Measurements from ENCODE around the gene TFB1M. TPM values are rescaled to one million over a fixed set of nuclear protein-coding genes. Genes with fewer than 3 reads are reported as not detected.
"Not testable (repeated sequence)": the region's sequence is repeated elsewhere in the genome, so short reads cannot be mapped to it uniquely, and the experiment has no call there.

Gene TFB1M
- total RNA-seq, 1 experiment from 2014 or later: 31.0 TPM

DNA sequence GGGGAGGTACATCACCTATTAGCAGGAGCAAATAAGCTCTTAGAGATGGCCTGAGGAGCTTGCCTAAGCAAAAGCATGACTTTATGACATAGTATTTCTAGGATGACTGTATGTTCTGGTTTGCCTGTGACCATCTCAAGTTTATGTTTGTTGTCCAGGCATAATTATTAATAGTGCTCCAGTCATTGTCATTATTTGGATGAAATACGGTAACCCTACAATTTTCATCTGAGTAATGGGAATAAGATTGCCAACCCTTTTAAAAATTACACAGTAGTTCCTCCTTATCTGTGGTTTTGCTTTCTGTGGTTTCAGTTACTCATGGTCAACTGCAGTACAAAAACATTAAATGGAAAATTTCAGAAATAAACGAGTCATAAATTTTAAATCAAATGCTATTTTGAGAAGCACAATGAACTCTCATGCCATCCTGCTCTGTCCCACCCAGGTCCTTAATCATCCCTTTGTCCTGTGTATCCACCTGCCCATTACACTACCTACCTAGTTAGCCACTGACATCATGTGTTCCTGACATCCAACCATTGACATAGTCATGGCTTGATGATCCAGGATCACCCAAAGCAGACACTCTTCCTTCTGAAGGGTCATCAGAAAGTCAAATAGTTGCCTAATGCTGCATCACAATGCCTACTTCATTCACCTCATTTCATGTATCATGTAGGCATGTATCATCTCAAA lies 27.0 kb upstream of the TFB1M start:
- Mint-ChIP-seq H3K36me3 (ENCODE audit: insufficient read depth, unreplicated experiment) (no peaks in the 10 kb centered on the region), H3K9me3 (ENCODE audit: unreplicated experiment) (peaks cover 22% of the 10 kb centered on the region), H3K4me1 (ENCODE audit: insufficient read depth, unreplicated experiment) (no peaks in the 10 kb centered on the region), H3K27ac (ENCODE audit: low read depth, unreplicated experiment) (no peak overlapping the region), H3K27me3 (ENCODE audit: insufficient read depth, unreplicated experiment) (no peaks in the 10 kb centered on the region), H3K4me3 (ENCODE audit: unreplicated experiment) (no peak overlapping the region)
- CTCF ChIA-PET: no interaction called here
- intact Hi-C loops (cut with micrococcal nuclease): loop anchor here (5.0 kb wide), 1 partner anchor 191 kb away; no protein-coding TSS in a partner anchor
- POLR2A ChIA-PET: no interaction called here
- no TSS peak for BruUV-seq (replicated peaks)
- TF ChIP-seq CTCF (IDR thresholded peaks at IDR 0.05; ENCODE audit: unreplicated experiment): no peak
- DNase-seq (ENCODE audit: unreplicated experiment): no peak

- Mint-ChIP-seq H3K9me3 (ENCODE audit: unreplicated experiment) (peaks cover 21% of the 10 kb centered on the region), H3K27me3 (ENCODE audit: insufficient read depth, unreplicated experiment) (no peaks in the 10 kb centered on the region), H3K4me1 (ENCODE audit: insufficient read depth, unreplicated experiment) (no peaks in the 10 kb centered on the region), H3K27ac (ENCODE audit: low read depth, unreplicated experiment) (no peak overlapping the region), H3K36me3 (ENCODE audit: insufficient read depth, unreplicated experiment) (no peaks in the 10 kb centered on the region), H3K4me3 (ENCODE audit: unreplicated experiment) (no peak overlapping the region)
- DNase-seq (ENCODE audit: unreplicated experiment): peak; percentile 18
- peak; percentile 14 for TF ChIP-seq CTCF (IDR thresholded peaks at IDR 0.05; ENCODE audit: unreplicated experiment)
- ChIA-PET CTCF (interaction anchor here (0.6 to 2.6 kb wide), 2 partner anchors 12 to 1445 kb away, joined by 3 to 8 read pairs; no protein-coding TSS in a partner anchor), POLR2A (no interaction called here)
- no TSS peak for BruUV-seq (replicated peaks)
- intact Hi-C loops (cut with micrococcal nuclease): loop anchor here (5.0 kb wide), 1 partner anchor 192 kb away; no protein-coding TSS in a partner anchor
Measured at GRCh38 chr6:155340464-155341129, 26.3 kb upstream of the TFB1M start.

- CTCF ChIA-PET: interaction anchor here (0.6 to 2.6 kb wide), 3 partner anchors 12 to 1445 kb away, joined by 3 to 8 read pairs (median 3); no protein-coding TSS in a partner anchor
- not testable (repeated sequence) for H3K27ac Mint-ChIP-seq (ENCODE audit: low read depth, unreplicated experiment)
- intact Hi-C loops (cut with micrococcal nuclease): loop anchor here (5.0 kb wide), 1 partner anchor 192 kb away; no protein-coding TSS in a partner anchor
Measured at GRCh38 chr6:155339929-155340328, 25.6 kb upstream of the TFB1M start.

GRCh38 chr6:155338237-155338636 lies 24.0 kb upstream of the TFB1M start:
- H3K27me3 Mint-ChIP-seq (ENCODE audit: insufficient read depth, unreplicated experiment); DNase-seq (ENCODE audit: unreplicated experiment); intact Hi-C loops (cut with micrococcal nuclease); BruUV-seq (replicated peaks); H3K4me3 Mint-ChIP-seq (ENCODE audit: unreplicated experiment); H3K27ac Mint-ChIP-seq (ENCODE audit: low read depth, unreplicated experiment); H3K36me3 Mint-ChIP-seq (ENCODE audit: insufficient read depth, unreplicated experiment); H3K4me1 Mint-ChIP-seq (ENCODE audit: insufficient read depth, unreplicated experiment): not testable (repeated sequence)
- peaks cover 14% of the 10 kb centered on the region for H3K9me3 Mint-ChIP-seq (ENCODE audit: unreplicated experiment)
- ChIA-PET POLR2A (interaction anchor here (0.6 kb wide), 2 partner anchors 110 to 1073 kb away, joined by 3 to 4 read pairs; no protein-coding TSS in a partner anchor), CTCF (interaction anchor here (0.6 to 2.6 kb wide), 2 partner anchors 10 to 1626 kb away, joined by 3 to 8 read pairs; no protein-coding TSS in a partner anchor)

More at GRCh38 chr6:155339929-155340328, 25.6 kb upstream of the TFB1M start:
- H3K9me3 Mint-ChIP-seq (ENCODE audit: unreplicated experiment): peaks cover 14% of the 10 kb centered on the region
- H3K27me3 Mint-ChIP-seq (ENCODE audit: insufficient read depth, unreplicated experiment); POLR2A ChIA-PET; H3K4me1 Mint-ChIP-seq (ENCODE audit: insufficient read depth, unreplicated experiment); BruUV-seq (replicated peaks); H3K4me3 Mint-ChIP-seq (ENCODE audit: unreplicated experiment); H3K36me3 Mint-ChIP-seq (ENCODE audit: insufficient read depth, unreplicated experiment); DNase-seq (ENCODE audit: unreplicated experiment): not testable (repeated sequence)

DNA sequence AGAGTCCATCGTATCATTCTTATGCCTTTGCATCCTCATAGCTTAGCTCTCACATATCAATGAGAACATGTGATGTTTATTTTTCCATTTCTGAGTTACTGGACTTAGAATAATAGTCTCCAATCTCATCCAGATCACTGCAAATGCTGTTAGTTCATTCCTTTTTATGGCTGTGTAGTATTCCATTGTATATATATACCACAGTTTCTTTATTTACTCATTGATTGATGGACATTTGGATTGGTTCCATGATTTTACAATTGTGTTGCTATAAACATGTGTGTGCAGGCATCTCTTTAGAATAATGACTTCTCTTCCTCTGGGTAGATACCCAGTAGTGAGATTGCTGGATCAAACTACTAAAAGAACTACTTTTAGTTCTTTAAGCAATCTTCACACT lies 21.0 kb upstream of the TFB1M start:
- TF ChIP-seq CTCF (IDR thresholded peaks at IDR 0.05; ENCODE audit: unreplicated experiment): no peak
- no peaks in the 10 kb centered on the region for H3K27me3 Mint-ChIP-seq (ENCODE audit: insufficient read depth, unreplicated experiment)
- no peak overlapping the region for H3K27ac Mint-ChIP-seq (ENCODE audit: low read depth, unreplicated experiment)
- CTCF ChIA-PET: no interaction called here
- H3K4me3 Mint-ChIP-seq (ENCODE audit: unreplicated experiment): no peak overlapping the region
- H3K9me3 Mint-ChIP-seq (ENCODE audit: unreplicated experiment): peaks cover 13% of the 10 kb centered on the region
- POLR2A ChIA-PET: no interaction called here
- intact Hi-C loops (cut with micrococcal nuclease): no loop called here
- DNase-seq (ENCODE audit: unreplicated experiment): no peak
- no TSS peak for BruUV-seq (replicated peaks)
- no peaks in the 10 kb centered on the region for H3K4me1 Mint-ChIP-seq (ENCODE audit: insufficient read depth, unreplicated experiment)
- H3K36me3 Mint-ChIP-seq (ENCODE audit: insufficient read depth, unreplicated experiment): no peaks in the 10 kb centered on the region

- POLR2A ChIA-PET; intact Hi-C loops (cut with micrococcal nuclease); H3K36me3 Mint-ChIP-seq (ENCODE audit: insufficient read depth, unreplicated experiment); BruUV-seq (replicated peaks); DNase-seq (ENCODE audit: unreplicated experiment); H3K9me3 Mint-ChIP-seq (ENCODE audit: unreplicated experiment); H3K4me1 Mint-ChIP-seq (ENCODE audit: insufficient read depth, unreplicated experiment); H3K4me3 Mint-ChIP-seq (ENCODE audit: unreplicated experiment); H3K27ac Mint-ChIP-seq (ENCODE audit: low read depth, unreplicated experiment); H3K27me3 Mint-ChIP-seq (ENCODE audit: insufficient read depth, unreplicated experiment): not testable (repeated sequence)
- CTCF ChIA-PET: interaction anchor here (0.6 to 0.7 kb wide), 2 partner anchors 12 to 232 kb away, joined by 4 to 8 read pairs; no protein-coding TSS in a partner anchor
Measured at GRCh38 chr6:155334073-155334472, 19.8 kb upstream of the TFB1M start.
